Epithelial cell of esophagus (primary cell): Measurements from ENCODE around the gene MIA2.

Experiments used
- DNase-seq: peaks from one replicate; pipeline ENCODE4 v3.0.0; 2010; ENCODE audit warnings: low read depth
- H3K4me3 ChIP-seq: 2 replicates; pipeline ENCODE4 v1.5.1; 2011; ENCODE audit warnings: mild to moderate bottlenecking, low read length, control low read depth
- TF ChIP-seq, protein P1 (sequence below): IDR thresholded peaks from 2 replicates; pipeline ENCODE4 v1.5.1; 2011; ENCODE audit warnings: low read depth, mild to moderate bottlenecking, low read length, control low read depth, inconsistent platforms; ENCODE audit not compliant: insufficient read depth; ENCODE audit errors: missing control alignments

The MIA2 gene

GRCh38 chr14:39374851-39375250 lies 141.1 kb downstream of the MIA2 start:
- TF ChIP-seq, protein P1, sequence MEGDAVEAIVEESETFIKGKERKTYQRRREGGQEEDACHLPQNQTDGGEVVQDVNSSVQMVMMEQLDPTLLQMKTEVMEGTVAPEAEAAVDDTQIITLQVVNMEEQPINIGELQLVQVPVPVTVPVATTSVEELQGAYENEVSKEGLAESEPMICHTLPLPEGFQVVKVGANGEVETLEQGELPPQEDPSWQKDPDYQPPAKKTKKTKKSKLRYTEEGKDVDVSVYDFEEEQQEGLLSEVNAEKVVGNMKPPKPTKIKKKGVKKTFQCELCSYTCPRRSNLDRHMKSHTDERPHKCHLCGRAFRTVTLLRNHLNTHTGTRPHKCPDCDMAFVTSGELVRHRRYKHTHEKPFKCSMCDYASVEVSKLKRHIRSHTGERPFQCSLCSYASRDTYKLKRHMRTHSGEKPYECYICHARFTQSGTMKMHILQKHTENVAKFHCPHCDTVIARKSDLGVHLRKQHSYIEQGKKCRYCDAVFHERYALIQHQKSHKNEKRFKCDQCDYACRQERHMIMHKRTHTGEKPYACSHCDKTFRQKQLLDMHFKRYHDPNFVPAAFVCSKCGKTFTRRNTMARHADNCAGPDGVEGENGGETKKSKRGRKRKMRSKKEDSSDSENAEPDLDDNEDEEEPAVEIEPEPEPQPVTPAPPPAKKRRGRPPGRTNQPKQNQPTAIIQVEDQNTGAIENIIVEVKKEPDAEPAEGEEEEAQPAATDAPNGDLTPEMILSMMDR: no peak
- H3K4me3 ChIP-seq: no peak overlapping the region
- peak; percentile 64 for DNase-seq

GRCh38 chr14:39376667-39377403 lies 143.1 kb downstream of the MIA2 start:
- H3K4me3 ChIP-seq: no peak overlapping the region
- TF ChIP-seq, protein P1: no peak
- DNase-seq: no peak

DNA sequence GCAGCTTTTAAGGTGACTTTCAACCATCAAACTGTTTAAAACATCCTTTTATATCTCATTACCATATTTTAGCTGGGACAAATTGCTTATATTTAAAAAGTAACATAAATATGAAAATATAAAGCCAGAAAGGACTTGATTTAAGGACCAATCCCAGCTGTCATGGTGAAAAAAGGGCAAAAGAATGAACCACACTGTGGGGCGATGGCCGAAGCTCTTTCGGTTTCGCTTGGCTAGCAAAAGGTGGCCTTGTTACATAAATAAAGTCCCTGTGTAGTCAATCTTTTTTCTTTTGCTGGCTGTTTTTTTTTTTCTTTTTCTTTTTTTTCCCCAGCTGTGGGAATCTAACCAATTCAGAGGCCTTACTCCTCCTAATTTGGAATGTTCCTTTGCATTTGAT lies 147.7 kb downstream of the MIA2 start:
- TF ChIP-seq, protein P1: no peak
- no peak for DNase-seq
- H3K4me3 ChIP-seq: no peak overlapping the region

DNA sequence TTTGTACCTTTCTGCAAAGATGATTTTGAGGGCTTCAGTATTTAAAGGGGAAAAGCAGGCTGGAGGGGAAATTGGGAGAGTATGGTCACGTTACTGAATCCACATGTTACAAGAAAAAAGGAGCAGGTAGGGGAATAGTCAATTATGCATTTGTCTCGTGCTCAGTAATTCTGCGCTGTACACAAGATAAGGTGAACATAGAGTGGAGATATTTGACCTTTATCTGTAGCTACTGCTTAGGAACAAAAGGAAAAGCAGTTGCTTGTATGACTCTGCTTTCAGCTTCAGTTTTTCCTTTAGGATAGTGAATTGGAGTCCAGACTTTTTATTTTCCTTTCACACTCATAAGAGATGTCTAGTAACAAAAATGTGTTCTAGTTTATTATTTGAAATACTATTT lies 148.7 kb downstream of the MIA2 start:
- DNase-seq: no peak
- H3K4me3 ChIP-seq: no peak overlapping the region
- TF ChIP-seq, protein P1: no peak

DNA sequence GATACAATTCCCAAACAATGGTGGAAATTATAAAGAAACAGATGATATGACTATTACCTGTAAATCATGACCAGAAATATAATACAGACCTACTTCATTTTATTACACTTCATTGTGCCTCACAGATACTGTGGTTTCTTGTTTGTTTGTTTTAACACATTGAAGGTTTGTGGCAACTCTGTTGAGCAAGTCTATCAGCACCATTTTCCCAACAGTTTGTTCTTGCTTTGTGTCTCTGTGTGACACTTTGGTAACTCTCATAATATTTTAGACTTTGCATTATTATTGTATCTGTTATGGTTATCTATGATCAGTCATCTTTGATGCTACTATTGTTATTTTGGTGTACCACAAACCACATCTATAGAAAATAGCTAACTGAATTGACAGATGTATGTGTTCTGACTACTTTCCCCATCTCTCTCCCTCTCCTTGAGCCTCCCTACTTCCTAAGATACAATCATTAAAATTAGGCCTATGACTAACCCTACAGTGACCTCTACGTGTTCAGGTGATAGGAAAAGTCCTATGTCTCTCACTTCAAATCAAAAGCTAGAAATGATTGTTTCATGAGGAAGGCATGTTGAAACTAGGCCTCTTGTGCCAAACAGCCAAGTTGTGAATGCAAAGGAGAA lies 149.4 kb downstream of the MIA2 start:
- H3K4me3 ChIP-seq: no peak overlapping the region
- DNase-seq: no peak
- TF ChIP-seq, protein P1: no peak

GRCh38 chr14:39383741-39384140 lies 150.0 kb downstream of the MIA2 start:
- H3K4me3 ChIP-seq: no peak overlapping the region
- TF ChIP-seq, protein P1: no peak
- DNase-seq: no peak
